Measurements from ENCODE around the gene SLC15A1. TPM values are rescaled to one million over a fixed set of nuclear protein-coding genes. Genes with fewer than 3 reads are reported as not detected.
A peak's percentile ranks its signal among the peaks of the same experiment; 100 is the strongest.

The SLC15A1 gene
- total RNA-seq = under 1 TPM; 0.53 to 0.81 TPM
- polyA plus RNA-seq (2013, experiment 1 of 2) = 0.11 TPM
- polyA plus RNA-seq (2013, experiment 2 of 2) = 0.08 TPM
- long read RNA-seq, experiment 1, partial matches to known transcripts = 1 of 3 reads
- long read RNA-seq, experiment 1, other reads (novel, unspliced or antisense) = 2 of 3 reads
- long read RNA-seq, experiment 2, partial matches to known transcripts = 1 of 2 reads
- long read RNA-seq, experiment 2, other reads (novel, unspliced or antisense) = 0 of 2 reads
- long read RNA-seq, experiment 3, partial matches to known transcripts = 0 of 2 reads
- long read RNA-seq, experiment 3, other reads (novel, unspliced or antisense) = 0 of 2 reads
- long read RNA-seq, experiment 4 = 0 reads

DNA sequence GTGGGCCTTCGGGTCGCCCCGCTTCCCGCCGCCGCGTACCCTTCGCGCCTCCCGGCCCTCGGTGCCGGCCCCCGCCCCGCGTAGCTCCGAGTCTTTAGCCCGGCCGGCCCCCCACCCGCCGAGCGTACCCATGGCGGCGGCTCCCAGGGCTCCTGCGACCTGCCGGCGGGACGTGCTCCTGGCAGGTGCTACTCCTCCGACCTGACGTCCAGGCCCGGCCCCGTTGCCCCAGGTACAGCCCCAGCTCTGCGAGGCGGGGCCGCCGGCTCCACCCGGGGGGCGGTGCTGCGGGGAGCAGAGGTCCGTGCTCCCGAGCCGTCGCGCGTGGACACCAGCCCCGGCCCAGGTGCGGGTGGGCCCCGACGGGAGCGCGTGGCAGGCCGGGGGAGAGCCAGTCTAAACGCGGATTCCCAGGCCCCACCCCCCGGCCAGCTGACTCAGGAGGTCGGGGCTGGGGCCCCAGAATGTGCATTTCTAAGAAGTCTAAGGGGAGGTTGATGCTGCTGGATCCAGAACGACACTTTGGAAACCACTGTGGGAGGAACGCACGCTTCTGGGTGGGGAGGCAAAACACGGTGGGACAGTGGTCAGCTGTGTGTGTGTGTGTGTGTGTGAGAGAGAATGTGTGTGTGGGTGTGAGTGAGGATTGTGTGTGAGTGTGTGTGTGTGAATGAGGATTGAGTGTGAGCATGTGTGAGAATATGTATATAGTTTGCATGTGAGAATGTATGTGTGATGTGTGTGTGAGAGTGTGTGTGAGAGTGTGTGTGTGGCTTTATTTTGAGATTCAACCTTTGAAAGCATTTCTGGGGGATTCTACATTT is at the start of gene SLC15A1:
Gene SLC15A1, minus strand, starts transcription at position 206 of the 824 bp plus-strand sequence. Its CDS starts 74 bp downstream, at position 132.
- Histone ChIP-seq H3K9ac (ENCODE audit: extremely low read depth, low read length, poor library complexity, severe bottlenecking) (no peak within 1 kb of the TSS), H3K36me3 (ENCODE audit: control insufficient read depth, insufficient read depth, low read length) (no peaks in the 10 kb centered on the region), H3K4me1 (ENCODE audit: control insufficient read depth, insufficient read depth, low read length) (no peaks in the 10 kb centered on the region), H3K27ac (ENCODE audit: low read depth, low read length) (no peak within 1 kb of the TSS), H3K27me3 (ENCODE audit: control insufficient read depth, insufficient read depth, low read length, poor library complexity, severe bottlenecking) (peaks cover 48% of the 10 kb centered on the region), H3K9me3 (ENCODE audit: control insufficient read depth, low read length) (peaks cover 6% of the 10 kb centered on the region), H3K4me3 (ENCODE audit: low read length) (peak within 1 kb of the TSS; percentile 62)
- no peaks in the 10 kb centered on the region for H3K36me3 Mint-ChIP-seq (ENCODE audit: low read depth)
- TF ChIP-seq CTCF (conservative IDR thresholded peaks at IDR 0.05) = no peak
- peaks cover 4% of the 10 kb centered on the region for H3K4me1 Mint-ChIP-seq
- peak; percentile 78 for DNase-seq
- H3K27ac Mint-ChIP-seq = no peak within 1 kb of the TSS
- peaks cover 53% of the 10 kb centered on the region for H3K27me3 Mint-ChIP-seq (ENCODE audit: insufficient read depth)
- peaks cover 13% of the 10 kb centered on the region for H3K9me3 Mint-ChIP-seq
- H3K4me3 Mint-ChIP-seq = peak within 1 kb of the TSS; percentile 59
- 15 to 37% methylated on average over 9 to 59 of the region's 59 CpGs for WGBS, 2 experiments (ENCODE audit: insufficient coverage in 1 of 2, insufficient read length in 1 of 2)

GRCh38 chr13:98801626-98802418 is 49.4 kb upstream of the SLC15A1 start:
- Histone ChIP-seq H3K4me3 (ENCODE audit: low read length) (no peak overlapping the region), H3K9me3 (ENCODE audit: control insufficient read depth, low read length) (no peaks in the 10 kb centered on the region), H3K27ac (ENCODE audit: low read depth, low read length) (no peak overlapping the region), H3K36me3 (ENCODE audit: control insufficient read depth, insufficient read depth, low read length) (no peaks in the 10 kb centered on the region), H3K27me3 (ENCODE audit: control insufficient read depth, insufficient read depth, low read length, poor library complexity, severe bottlenecking) (no peaks in the 10 kb centered on the region), H3K4me1 (ENCODE audit: control insufficient read depth, insufficient read depth, low read length) (no peaks in the 10 kb centered on the region), H3K9ac (ENCODE audit: extremely low read depth, low read length, poor library complexity, severe bottlenecking) (no peak overlapping the region)
- no peak for DNase-seq
- no peaks in the 10 kb centered on the region for H3K4me1 Mint-ChIP-seq
- H3K27ac Mint-ChIP-seq = no peak overlapping the region
- no peak overlapping the region for H3K4me3 Mint-ChIP-seq
- H3K36me3 Mint-ChIP-seq (ENCODE audit: low read depth) = peaks cover 15% of the 10 kb centered on the region
- no peak for TF ChIP-seq CTCF (conservative IDR thresholded peaks at IDR 0.05)
- H3K27me3 Mint-ChIP-seq (ENCODE audit: insufficient read depth) = no peaks in the 10 kb centered on the region
- no peaks in the 10 kb centered on the region for H3K9me3 Mint-ChIP-seq
- WGBS, 2 experiments (ENCODE audit: insufficient coverage in 1 of 2, insufficient read length in 1 of 2) = 92 to 94% methylated on average over 10 of the region's 10 CpGs

DNA sequence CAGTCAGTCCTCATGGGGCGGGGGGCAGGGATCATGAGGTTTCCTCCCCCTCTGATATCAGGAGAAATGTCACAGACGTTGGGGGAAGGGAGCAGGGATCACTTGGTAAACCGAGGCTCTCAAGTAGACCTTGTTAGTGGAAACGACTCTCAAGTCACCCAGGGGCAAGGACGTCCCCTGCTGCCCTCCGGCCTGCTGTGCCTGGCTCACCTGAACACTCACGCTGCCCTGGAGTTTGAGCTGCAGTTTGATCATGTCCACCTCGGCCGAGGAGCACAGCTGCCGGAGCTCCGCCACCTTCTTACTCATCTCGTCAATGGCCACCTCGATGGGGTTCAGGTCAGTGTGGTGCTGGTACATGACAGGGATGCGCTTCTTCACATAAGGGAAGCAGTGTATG is 47.6 kb upstream of the SLC15A1 start:
- Mint-ChIP-seq H3K4me1 (no peaks in the 10 kb centered on the region), H3K27me3 (ENCODE audit: insufficient read depth) (no peaks in the 10 kb centered on the region), H3K27ac (no peak overlapping the region), H3K9me3 (no peaks in the 10 kb centered on the region), H3K4me3 (no peak overlapping the region), H3K36me3 (ENCODE audit: low read depth) (peaks cover 11% of the 10 kb centered on the region)
- Histone ChIP-seq H3K27me3 (ENCODE audit: control insufficient read depth, insufficient read depth, low read length, poor library complexity, severe bottlenecking) (no peaks in the 10 kb centered on the region), H3K4me1 (ENCODE audit: control insufficient read depth, insufficient read depth, low read length) (no peaks in the 10 kb centered on the region), H3K9ac (ENCODE audit: extremely low read depth, low read length, poor library complexity, severe bottlenecking) (no peak overlapping the region), H3K27ac (ENCODE audit: low read depth, low read length) (no peak overlapping the region), H3K36me3 (ENCODE audit: control insufficient read depth, insufficient read depth, low read length) (no peaks in the 10 kb centered on the region), H3K9me3 (ENCODE audit: control insufficient read depth, low read length) (no peaks in the 10 kb centered on the region), H3K4me3 (ENCODE audit: low read length) (no peak overlapping the region)
- no peak for TF ChIP-seq CTCF (conservative IDR thresholded peaks at IDR 0.05)
- 92 to 94% methylated on average over 13 to 14 of the region's 14 CpGs for WGBS, 2 experiments (ENCODE audit: insufficient coverage in 1 of 2, insufficient read length in 1 of 2)
- DNase-seq = no peak
